ENCODE data around the gene BZW1.

BZW1 gene

DNA sequence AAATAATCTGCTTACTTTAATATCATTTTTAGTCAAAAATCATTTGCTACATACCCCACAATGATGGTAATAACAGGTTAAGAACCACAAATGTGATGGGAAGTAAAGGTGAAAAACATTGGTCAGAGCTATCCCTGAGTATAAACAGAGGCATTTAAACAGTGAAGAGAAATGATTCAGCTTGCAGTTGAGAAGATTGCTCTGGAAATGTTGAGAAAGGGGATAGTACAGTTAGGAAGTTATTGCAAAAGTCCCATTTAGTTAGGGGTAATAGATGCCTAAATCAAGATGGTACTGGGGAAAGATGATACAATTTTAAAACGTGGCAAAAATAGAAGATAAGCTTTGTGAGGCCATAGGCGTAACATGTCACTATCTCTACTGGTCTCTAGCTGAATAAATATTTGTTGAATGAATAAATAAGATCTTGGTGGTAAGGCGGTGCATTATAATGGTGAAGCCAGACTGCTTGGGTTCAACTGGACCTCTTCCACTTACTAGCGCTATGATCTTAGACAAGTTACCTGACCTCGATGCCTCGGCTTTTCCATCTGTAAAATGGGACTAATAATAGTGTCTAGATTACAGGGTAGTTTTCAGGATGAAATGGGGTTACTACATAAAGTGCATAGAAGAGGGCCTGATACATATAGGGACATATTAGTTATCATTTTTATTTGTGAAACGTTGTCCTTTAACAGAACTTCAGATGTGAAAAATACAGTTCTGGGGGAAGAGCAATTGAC lies 2.0 kb upstream of the BZW1 start:
- Histone ChIP-seq H3K36me3 (peaks cover 28% of the 10 kb centered on the region), H3K27ac (no peak overlapping the region), H3K9me3 (ENCODE audit: severe bottlenecking) (no peaks in the 10 kb centered on the region), H3K27me3 (ENCODE audit: insufficient read depth, low read depth, severe bottlenecking) (no peaks in the 10 kb centered on the region), H3K4me3 (ENCODE audit: low read depth, low read length) (no peak overlapping the region)
- no peak for DNase-seq
- TF ChIP-seq, protein P1, sequence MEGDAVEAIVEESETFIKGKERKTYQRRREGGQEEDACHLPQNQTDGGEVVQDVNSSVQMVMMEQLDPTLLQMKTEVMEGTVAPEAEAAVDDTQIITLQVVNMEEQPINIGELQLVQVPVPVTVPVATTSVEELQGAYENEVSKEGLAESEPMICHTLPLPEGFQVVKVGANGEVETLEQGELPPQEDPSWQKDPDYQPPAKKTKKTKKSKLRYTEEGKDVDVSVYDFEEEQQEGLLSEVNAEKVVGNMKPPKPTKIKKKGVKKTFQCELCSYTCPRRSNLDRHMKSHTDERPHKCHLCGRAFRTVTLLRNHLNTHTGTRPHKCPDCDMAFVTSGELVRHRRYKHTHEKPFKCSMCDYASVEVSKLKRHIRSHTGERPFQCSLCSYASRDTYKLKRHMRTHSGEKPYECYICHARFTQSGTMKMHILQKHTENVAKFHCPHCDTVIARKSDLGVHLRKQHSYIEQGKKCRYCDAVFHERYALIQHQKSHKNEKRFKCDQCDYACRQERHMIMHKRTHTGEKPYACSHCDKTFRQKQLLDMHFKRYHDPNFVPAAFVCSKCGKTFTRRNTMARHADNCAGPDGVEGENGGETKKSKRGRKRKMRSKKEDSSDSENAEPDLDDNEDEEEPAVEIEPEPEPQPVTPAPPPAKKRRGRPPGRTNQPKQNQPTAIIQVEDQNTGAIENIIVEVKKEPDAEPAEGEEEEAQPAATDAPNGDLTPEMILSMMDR (IDR thresholded peaks at IDR 0.05; ENCODE audit: low read depth, low read length): no peak

DNA sequence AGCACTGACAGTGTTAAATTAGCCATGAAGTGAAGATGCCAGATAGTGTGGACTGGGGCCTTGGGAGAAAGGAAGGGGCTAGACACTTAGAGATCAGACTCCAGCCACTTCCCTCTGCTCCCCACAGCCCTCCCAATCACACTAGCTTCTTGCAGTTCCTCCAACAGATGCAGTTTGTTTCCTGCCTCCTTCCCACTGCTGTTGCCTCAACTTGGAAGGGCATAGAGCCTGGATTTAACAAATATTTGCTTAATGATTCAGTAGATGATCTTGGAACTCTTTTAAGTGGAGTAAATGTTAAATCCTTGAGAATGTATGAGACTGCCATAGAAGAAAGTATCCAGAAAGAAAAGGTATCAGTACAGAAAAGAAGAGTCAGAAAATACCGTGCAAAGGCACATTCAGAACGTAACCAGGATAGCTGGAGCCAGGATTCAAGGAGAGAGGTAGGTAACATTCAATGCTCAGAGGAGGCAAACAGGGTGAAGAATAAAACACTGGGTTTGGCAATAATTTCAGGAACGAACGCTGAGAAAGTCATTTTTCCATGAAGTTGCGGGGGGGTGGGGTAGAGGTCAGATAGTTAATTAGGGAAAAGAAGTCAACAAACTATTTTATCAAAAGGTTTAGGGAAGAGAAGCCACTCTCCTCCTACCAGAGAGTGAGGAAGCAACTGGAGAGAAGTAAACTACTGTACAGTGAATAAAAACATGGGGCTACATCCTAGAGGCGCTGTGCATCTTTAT lies 1.3 kb upstream of the BZW1 start:
- H3K4me3 ChIP-seq (ENCODE audit: low read depth, low read length): peak overlapping the region; percentile 86
- peaks cover 36% of the 10 kb centered on the region for H3K36me3 ChIP-seq
- H3K27ac ChIP-seq: peak overlapping the region; percentile 70
- TF ChIP-seq, protein P1 (IDR thresholded peaks at IDR 0.05; ENCODE audit: low read depth, low read length): no peak
- DNase-seq: no peak
- H3K27me3 ChIP-seq (ENCODE audit: insufficient read depth, low read depth, severe bottlenecking): no peaks in the 10 kb centered on the region
- H3K9me3 ChIP-seq (ENCODE audit: severe bottlenecking): no peaks in the 10 kb centered on the region

DNA sequence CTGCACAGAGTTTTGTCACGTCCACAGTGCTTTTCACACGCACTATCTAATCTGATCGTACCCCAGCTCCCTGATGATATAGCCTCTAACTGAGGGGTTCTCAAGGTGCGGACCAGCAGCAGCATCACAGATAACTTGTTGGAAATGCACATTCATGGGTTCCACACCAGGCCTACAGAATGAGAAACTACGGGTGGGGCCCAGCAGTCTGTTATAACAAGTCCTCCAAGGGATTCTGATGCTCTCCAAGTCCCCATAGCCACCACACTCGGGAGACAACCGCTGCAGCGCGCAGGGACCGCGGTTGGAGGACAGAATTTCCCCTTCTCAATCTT lies 745 bp upstream of the BZW1 start:
- no peaks in the 10 kb centered on the region for H3K27me3 ChIP-seq (ENCODE audit: insufficient read depth, low read depth, severe bottlenecking)
- no peaks in the 10 kb centered on the region for H3K9me3 ChIP-seq (ENCODE audit: severe bottlenecking)
- TF ChIP-seq, protein P1 (IDR thresholded peaks at IDR 0.05; ENCODE audit: low read depth, low read length): no peak
- H3K4me3 ChIP-seq (ENCODE audit: low read depth, low read length): peak overlapping the region; percentile 86
- no peak for DNase-seq
- H3K36me3 ChIP-seq: peaks cover 41% of the 10 kb centered on the region
- peak overlapping the region; percentile 70 for H3K27ac ChIP-seq

DNA sequence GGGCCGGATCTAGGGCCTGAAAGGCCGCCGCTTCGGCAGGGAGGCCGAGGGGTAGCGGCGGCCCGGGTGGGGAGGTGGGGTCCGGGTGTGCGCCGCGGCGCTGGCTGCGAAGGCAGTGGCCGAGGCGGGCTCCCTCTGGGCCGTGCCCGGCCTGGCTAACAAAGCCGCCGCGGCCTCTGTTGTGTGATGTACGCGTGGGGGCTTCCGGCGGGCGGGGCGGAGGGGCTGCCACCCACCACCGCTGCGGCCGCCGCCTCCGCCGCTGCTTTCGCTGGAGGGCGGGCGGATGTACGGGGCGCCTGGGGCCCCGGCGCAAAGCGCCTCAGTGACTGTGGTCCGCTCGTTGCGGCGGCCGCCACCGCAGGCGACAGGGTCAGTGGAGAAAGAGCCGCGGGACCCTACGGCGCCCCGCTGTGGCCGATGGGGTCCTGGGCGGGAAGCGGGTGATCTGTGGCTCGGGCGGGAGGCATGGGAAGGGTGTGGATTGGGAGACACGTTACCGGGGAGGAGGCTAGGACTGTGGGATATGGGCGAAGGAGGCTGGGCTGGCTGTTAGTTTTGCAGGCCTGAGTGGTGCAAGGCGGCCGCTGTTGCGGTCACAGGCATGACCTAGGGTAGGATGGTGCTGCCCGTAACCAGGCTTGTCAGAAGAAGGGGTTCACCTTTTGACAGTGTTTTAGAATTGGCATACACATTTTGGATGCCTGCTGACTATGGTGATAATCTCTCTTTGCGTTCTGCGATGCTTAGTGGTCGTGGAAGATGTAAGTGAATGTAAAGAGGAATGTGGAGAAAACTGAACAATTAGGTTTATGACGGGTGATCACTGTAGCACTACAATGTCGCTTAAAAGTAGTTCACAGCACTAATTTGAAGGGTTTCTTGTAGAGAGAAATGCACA lies 662 bp downstream of the BZW1 start:
- Histone ChIP-seq H3K9me3 (ENCODE audit: severe bottlenecking) (no peaks in the 10 kb centered on the region), H3K4me3 (ENCODE audit: low read depth, low read length) (peak overlapping the region; percentile 86), H3K27ac (peak overlapping the region; percentile 100), H3K36me3 (peaks cover 55% of the 10 kb centered on the region), H3K27me3 (ENCODE audit: insufficient read depth, low read depth, severe bottlenecking) (no peaks in the 10 kb centered on the region)
- peak; percentile 83 for DNase-seq
- TF ChIP-seq, protein P1 (IDR thresholded peaks at IDR 0.05; ENCODE audit: low read depth, low read length): peak; percentile 73

DNA sequence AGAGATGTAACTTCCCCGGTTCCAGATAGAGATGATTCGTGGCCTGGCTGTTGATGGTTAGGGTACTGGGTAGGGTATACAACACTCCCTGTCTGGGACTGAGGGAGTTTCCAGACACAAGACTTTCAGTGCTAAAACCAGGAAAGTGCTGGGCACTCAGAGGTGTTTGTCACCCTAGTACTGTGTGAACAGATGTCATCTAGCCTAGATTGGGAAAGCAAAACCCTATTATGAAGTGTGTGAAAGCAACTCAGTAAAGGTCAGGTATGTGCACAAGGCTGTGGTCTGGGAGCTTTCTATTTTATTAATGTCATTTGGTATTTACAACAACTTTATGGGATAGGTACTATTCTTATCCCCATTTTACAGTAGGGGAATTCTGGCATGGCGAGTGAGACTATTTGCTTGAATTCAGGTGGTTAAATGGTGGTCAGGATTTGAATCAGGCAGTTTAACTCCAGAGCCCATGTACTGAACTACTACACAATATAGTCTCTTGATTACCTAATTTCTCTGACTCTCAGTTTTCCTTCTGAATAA lies 2.6 kb downstream of the BZW1 start:
- Histone ChIP-seq H3K4me3 (ENCODE audit: low read depth, low read length) (no peak overlapping the region), H3K27ac (no peak overlapping the region), H3K9me3 (ENCODE audit: severe bottlenecking) (no peaks in the 10 kb centered on the region), H3K27me3 (ENCODE audit: insufficient read depth, low read depth, severe bottlenecking) (no peaks in the 10 kb centered on the region), H3K36me3 (peaks cover 75% of the 10 kb centered on the region)
- TF ChIP-seq, protein P1 (IDR thresholded peaks at IDR 0.05; ENCODE audit: low read depth, low read length): no peak
- DNase-seq: no peak

Measured in WERI-Rb-1 (cell line).